Endothelial cell of umbilical vein (primary cell): ENCODE measurements around the gene MCL1. TPM values are rescaled to one million over a fixed set of nuclear protein-coding genes. Genes with fewer than 3 reads are reported as not detected.
A peak's percentile ranks its signal among the peaks of the same experiment; 100 is the strongest.

ENCODE experiments used
- BruUV-seq: library from RNA; stranded (reverse); fragments of 400-500 nt; replicated peaks from 2 replicates; lab custom pipeline; 2021; lab: Mats Ljungman, UMichigan
- CTCF ChIA-PET: fragments of 300-600, 350-600 bp; sonication (Branson Sonifier 250); formaldehyde crosslinking; loops from one replicate; lab custom pipeline; 2021; ENCODE audit warnings: antibody characterized with exemption, inconsistent platforms; lab: Charles Lee
- POLR2A ChIA-PET: fragments of 300-600, 350-600 bp; sonication (Branson Sonifier 250); formaldehyde crosslinking; loops from one replicate; lab custom pipeline; 2021; ENCODE audit warnings: antibody characterized with exemption, inconsistent platforms; lab: Charles Lee
- DNase-seq: peaks from one replicate; pipeline ENCODE4 v3.0.0-alpha.2; 2011; ENCODE audit warnings: low read depth, low spot score
- FAIRE-seq: peaks from 2 replicates; lab custom pipeline; 2011; peaks lifted over from hg19 to GRCh38; lab: Jason Lieb, UNC
- H2AFZ ChIP-seq: 2 replicates; pipeline ENCODE4 v1.6.0; 2012; ENCODE audit warnings: low read depth, low read length, control low read depth, inconsistent platforms
- H3K27ac ChIP-seq: 2 replicates; pipeline ENCODE4 v1.5.1; 2011; ENCODE audit warnings: low read depth, mild to moderate bottlenecking, control low read depth, low read length, moderate library complexity; ENCODE audit not compliant: insufficient read depth
- H3K27me3 ChIP-seq, 2 experiments: 2 replicates each; pipeline versions ENCODE4 v1.6.0 to v1.6.1; 2011; ENCODE audit warnings: low read length in 2 of 2, mixed read lengths in 1 of 2; ENCODE audit not compliant: control insufficient read depth in 2 of 2, insufficient read depth in 2 of 2
- H3K36me3 ChIP-seq, 2 experiments: 2 replicates in 1 of 2; 3 replicates in 1 of 2; pipeline ENCODE4 v1.5.1; 2011; ENCODE audit warnings: low read length in 2 of 2, mild to moderate bottlenecking in 1 of 2, moderate library complexity in 1 of 2; ENCODE audit not compliant: control insufficient read depth in 2 of 2, insufficient read depth in 2 of 2; ENCODE audit errors: extremely low read depth in 1 of 2
- H3K4me1 ChIP-seq: 3 replicates; pipeline ENCODE4 v1.5.1; 2011; ENCODE audit warnings: mild to moderate bottlenecking, low read length; ENCODE audit not compliant: control insufficient read depth, insufficient read depth; ENCODE audit errors: extremely low read depth
- H3K4me2 ChIP-seq: 2 replicates; pipeline ENCODE4 v1.6.1; 2011; ENCODE audit warnings: low read length, control low read depth, mixed read lengths; ENCODE audit not compliant: insufficient read depth
- H3K4me3 ChIP-seq, 3 experiments: fragments of 200-600 bp in 1 of 3; sonication (generic), shearing (Covaris generic) in 1 of 3; replicated peaks in 1 of 3; 2 replicates each; pipeline ENCODE4 v1.5.1; 2011 to 2016; ENCODE audit warnings: control low read depth in 3 of 3, low read length in 3 of 3, mild to moderate bottlenecking in 2 of 3, inconsistent platforms in 1 of 3, low read depth in 1 of 3, moderate library complexity in 1 of 3; ENCODE audit not compliant: insufficient read depth in 1 of 3
- H3K79me2 ChIP-seq: 2 replicates; pipeline ENCODE4 v1.6.0; 2012; ENCODE audit warnings: low read length, inconsistent platforms; ENCODE audit not compliant: control insufficient read depth, insufficient read depth
- H3K9ac ChIP-seq: replicated peaks from 2 replicates; pipeline ENCODE3; 2011; ENCODE audit warnings: low read length, control low read depth; ENCODE audit not compliant: insufficient read depth; ENCODE audit errors: extremely low read depth
- H3K9me1 ChIP-seq: replicated peaks from 3 replicates; pipeline ENCODE4 v1.6.0; 2011; ENCODE audit warnings: mild to moderate bottlenecking, low read length; ENCODE audit not compliant: control insufficient read depth, insufficient read depth; ENCODE audit errors: extremely low read depth
- H3K9me3 ChIP-seq: replicated peaks from 2 replicates; pipeline ENCODE4 v1.5.1; 2012; ENCODE audit warnings: low read length, inconsistent platforms; ENCODE audit not compliant: control insufficient read depth, insufficient read depth
- H4K20me1 ChIP-seq: replicated peaks from 2 replicates; pipeline ENCODE3; 2011; ENCODE audit warnings: mild to moderate bottlenecking, low read length; ENCODE audit not compliant: control insufficient read depth, insufficient read depth; ENCODE audit errors: extremely low read depth
- CTCF ChIP-seq, 2 donors: IDR thresholded peaks; 1 replicate in 1 of 2; 2 replicates in 1 of 2; pipeline ENCODE4 v1.5.1; 2011; ENCODE audit warnings: low read length in 2 of 2, mild to moderate bottlenecking in 2 of 2, moderate library complexity in 2 of 2, control low read depth in 1 of 2, inconsistent platforms in 1 of 2, low read depth in 1 of 2; ENCODE audit not compliant: insufficient read depth in 1 of 2; ENCODE audit errors: extremely low read depth in 1 of 2
- FOS ChIP-seq: IDR thresholded peaks from 2 replicates; pipeline ENCODE4 v1.6.1; 2011; ENCODE audit warnings: mild to moderate bottlenecking, low read length, moderate library complexity, borderline replicate concordance; ENCODE audit not compliant: insufficient read depth
- GATA2 ChIP-seq: IDR thresholded peaks from 2 replicates; pipeline ENCODE4 v1.7.0; 2011; ENCODE audit warnings: low read depth, mild to moderate bottlenecking, moderate library complexity, mixed read lengths, low read length; ENCODE audit not compliant: insufficient read length, insufficient read depth
- JUN ChIP-seq: IDR thresholded peaks from 2 replicates; pipeline ENCODE4 v1.6.1; 2011; ENCODE audit warnings: borderline replicate concordance, low read depth; ENCODE audit not compliant: insufficient read length, insufficient read depth
- MYC ChIP-seq: IDR thresholded peaks from one replicate; pipeline ENCODE4 v1.6.1; 2011; ENCODE audit warnings: mild to moderate bottlenecking, low read depth, low read length
- dilution Hi-C: fragments of 300-500 bp; cut with MboI; formaldehyde crosslinking; loops from one replicate; pipeline ENCODE4 v1.15.0; 2019; ENCODE audit warnings: low sequenced_read_pairs; ENCODE audit not compliant: extremely low pct_ligation_motif_present
- intact Hi-C: fragments of 100-400 bp; cut with micrococcal nuclease; formaldehyde crosslinking; loops from one replicate; pipeline ENCODE4 v1.10.0; 2022
- polyA plus RNA-seq, 4 experiments: library from polyadenylated mRNA; depleted of rRNA in 3 of 4; stranded (reverse) in 3 of 4; unstranded in 1 of 4; fragments of >200 nt; gene quantifications; 2 replicates each; pipeline versions ENCODE4 v1.2.1 to v1.2.3, GENCODE V29; 2011 to 2012; ENCODE audit warnings: missing spikeins in 1 of 4
- total RNA-seq: library from RNA; stranded (reverse); gene quantifications from 2 replicates; pipeline ENCODE4 v1.2.3, GENCODE V29; 2021

The MCL1 gene
- total and polyA plus RNA-seq, 2 donors (not counting 3 experiments of a cell fraction or from before 2014, with no cell fraction given), result 87.3 to 186 TPM

GRCh38 chr1:150610576-150610975 lies 31.2 kb upstream of the MCL1 start:
- DNase-seq (no peak), FAIRE-seq (no peak)
- Histone ChIP-seq H3K36me3 (no peaks in the 10 kb centered on the region), H4K20me1 (no peaks in the 10 kb centered on the region), H3K79me2 (peaks cover 13% of the 10 kb centered on the region), H3K9me3 (no peaks in the 10 kb centered on the region), H2AFZ (no peak overlapping the region), H3K9ac (peak overlapping the region; percentile 19), H3K9me1 (no peaks in the 10 kb centered on the region), H3K4me3 (no peak overlapping the region), H3K4me1 (peaks cover 42% of the 10 kb centered on the region), H3K27me3 (no peaks in the 10 kb centered on the region), H3K27ac (peak overlapping the region; percentile 100), H3K4me2 (no peak overlapping the region)
- TF ChIP-seq JUN (no peak), FOS (no peak), CTCF (IDR thresholded peaks at IDR 0.05; ENCODE audit: extremely low read depth in 1 of 2, insufficient read depth in 1 of 2, low read depth in 1 of 2, low read length in 2 of 2) (no peak), MYC (no peak), GATA2 (no peak)
- ChIA-PET POLR2A (interaction anchor here (1.7 kb wide), 1 partner anchor 31 kb away, joined by 12 read pairs; the partner anchor contains the start of gene MCL1), CTCF (interaction anchor here (1.4 to 1.7 kb wide), 2 partner anchors 9 to 31 kb away, joined by 3 to 6 read pairs; partner anchors contain the start of gene MCL1)
- no TSS peak for BruUV-seq
- intact Hi-C loops (loop anchor here (2.0 kb wide), 1 partner anchor 18 kb away; the partner anchor contains the start of gene ENSA), dilution Hi-C loops (no loop called here)
